ENCODE results near the gene NPPA.

NPPA gene

GRCh38 chr1:11882814-11883538 is 35.4 kb upstream of the NPPA start:
- H4K20me1 ChIP-seq (ENCODE audit: insufficient read depth): no peaks in the 10 kb centered on the region
- no peak overlapping the region for H3K4me3 ChIP-seq (IDR thresholded peaks at IDR 0.05; ENCODE audit: insufficient read depth, low read depth, low read length)
- no peaks in the 10 kb centered on the region for H3K36me3 ChIP-seq (ENCODE audit: insufficient read depth)
- H3K27me3 ChIP-seq (ENCODE audit: insufficient read depth, low read depth): peaks cover 97% of the 10 kb centered on the region
- no peak overlapping the region for H2AFZ ChIP-seq (ENCODE audit: low read depth)
- no peak overlapping the region for H3K4me2 ChIP-seq
- no peaks in the 10 kb centered on the region for H3K79me2 ChIP-seq (ENCODE audit: insufficient read depth, low read depth)
- no peak overlapping the region for H3K9ac ChIP-seq
- TF ChIP-seq, protein P1, sequence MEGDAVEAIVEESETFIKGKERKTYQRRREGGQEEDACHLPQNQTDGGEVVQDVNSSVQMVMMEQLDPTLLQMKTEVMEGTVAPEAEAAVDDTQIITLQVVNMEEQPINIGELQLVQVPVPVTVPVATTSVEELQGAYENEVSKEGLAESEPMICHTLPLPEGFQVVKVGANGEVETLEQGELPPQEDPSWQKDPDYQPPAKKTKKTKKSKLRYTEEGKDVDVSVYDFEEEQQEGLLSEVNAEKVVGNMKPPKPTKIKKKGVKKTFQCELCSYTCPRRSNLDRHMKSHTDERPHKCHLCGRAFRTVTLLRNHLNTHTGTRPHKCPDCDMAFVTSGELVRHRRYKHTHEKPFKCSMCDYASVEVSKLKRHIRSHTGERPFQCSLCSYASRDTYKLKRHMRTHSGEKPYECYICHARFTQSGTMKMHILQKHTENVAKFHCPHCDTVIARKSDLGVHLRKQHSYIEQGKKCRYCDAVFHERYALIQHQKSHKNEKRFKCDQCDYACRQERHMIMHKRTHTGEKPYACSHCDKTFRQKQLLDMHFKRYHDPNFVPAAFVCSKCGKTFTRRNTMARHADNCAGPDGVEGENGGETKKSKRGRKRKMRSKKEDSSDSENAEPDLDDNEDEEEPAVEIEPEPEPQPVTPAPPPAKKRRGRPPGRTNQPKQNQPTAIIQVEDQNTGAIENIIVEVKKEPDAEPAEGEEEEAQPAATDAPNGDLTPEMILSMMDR (conservative IDR thresholded peaks at IDR 0.05; ENCODE audit: low read depth, low read length): no peak
- H3K27ac ChIP-seq: no peak overlapping the region
- H3K4me1 ChIP-seq (ENCODE audit: low read depth, poor library complexity, severe bottlenecking): no peaks in the 10 kb centered on the region

- Histone ChIP-seq H3K4me3 (IDR thresholded peaks at IDR 0.05; ENCODE audit: insufficient read depth, low read depth, low read length) (no peak overlapping the region), H3K9ac (no peak overlapping the region), H3K4me2 (no peak overlapping the region), H3K27me3 (ENCODE audit: insufficient read depth, low read depth) (peaks cover 95% of the 10 kb centered on the region), H3K79me2 (ENCODE audit: insufficient read depth, low read depth) (no peaks in the 10 kb centered on the region), H3K36me3 (ENCODE audit: insufficient read depth) (no peaks in the 10 kb centered on the region), H3K27ac (no peak overlapping the region), H2AFZ (ENCODE audit: low read depth) (no peak overlapping the region), H4K20me1 (ENCODE audit: insufficient read depth) (no peaks in the 10 kb centered on the region), H3K4me1 (ENCODE audit: low read depth, poor library complexity, severe bottlenecking) (no peaks in the 10 kb centered on the region)
- TF ChIP-seq, protein P1 (conservative IDR thresholded peaks at IDR 0.05; ENCODE audit: low read depth, low read length): no peak
These were observed 34.3 kb upstream of the NPPA start for GRCh38 chr1:11881749-11882441.

DNA sequence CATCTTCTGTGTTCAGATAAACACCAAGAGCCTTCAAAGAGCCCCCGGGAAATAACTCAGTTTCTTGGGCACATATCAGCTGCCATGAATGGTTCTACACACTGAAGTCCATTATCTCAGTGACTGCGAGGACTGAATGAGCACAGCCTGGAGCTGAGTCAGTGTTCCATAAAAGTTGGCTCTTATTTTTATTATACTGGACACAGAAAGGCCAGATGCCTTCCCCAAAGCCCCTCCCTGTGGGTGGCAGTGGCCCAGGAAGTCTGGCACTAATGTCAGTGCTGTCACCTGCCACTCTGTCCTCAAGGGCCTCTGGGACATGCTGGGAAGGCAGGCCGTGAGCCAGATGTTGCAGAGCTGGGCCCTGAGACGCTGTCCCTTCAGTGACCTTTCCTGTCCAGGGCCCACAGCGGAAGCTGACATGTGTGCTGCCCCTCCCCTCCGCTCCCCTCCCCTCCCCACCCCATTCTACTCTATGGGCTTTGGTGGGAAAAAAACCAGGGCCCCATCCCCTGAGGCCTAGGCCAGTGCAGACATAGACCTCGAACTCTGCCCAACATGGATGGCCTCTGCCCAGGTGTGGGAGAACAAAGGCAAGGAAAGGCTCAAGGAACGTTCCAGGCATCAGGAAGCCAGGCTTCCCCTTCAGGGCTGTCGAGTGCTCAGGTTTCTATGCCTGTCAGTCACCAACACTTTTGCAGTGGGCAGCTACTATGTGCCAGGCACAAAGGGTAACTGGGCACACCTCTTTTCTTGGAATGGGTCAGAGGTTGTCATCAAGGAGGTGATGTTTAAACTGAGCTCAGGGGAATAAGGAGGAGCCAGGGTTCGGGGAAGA is 33.5 kb upstream of the NPPA start:
- Histone ChIP-seq H3K4me1 (ENCODE audit: low read depth, poor library complexity, severe bottlenecking) (no peaks in the 10 kb centered on the region), H3K9ac (no peak overlapping the region), H3K79me2 (ENCODE audit: insufficient read depth, low read depth) (no peaks in the 10 kb centered on the region), H3K4me3 (IDR thresholded peaks at IDR 0.05; ENCODE audit: insufficient read depth, low read depth, low read length) (no peak overlapping the region), H3K27me3 (ENCODE audit: insufficient read depth, low read depth) (peaks cover 94% of the 10 kb centered on the region), H2AFZ (ENCODE audit: low read depth) (no peak overlapping the region), H4K20me1 (ENCODE audit: insufficient read depth) (no peaks in the 10 kb centered on the region), H3K4me2 (no peak overlapping the region), H3K36me3 (ENCODE audit: insufficient read depth) (no peaks in the 10 kb centered on the region), H3K27ac (no peak overlapping the region)
- TF ChIP-seq, protein P1 (conservative IDR thresholded peaks at IDR 0.05; ENCODE audit: low read depth, low read length): no peak

DNA sequence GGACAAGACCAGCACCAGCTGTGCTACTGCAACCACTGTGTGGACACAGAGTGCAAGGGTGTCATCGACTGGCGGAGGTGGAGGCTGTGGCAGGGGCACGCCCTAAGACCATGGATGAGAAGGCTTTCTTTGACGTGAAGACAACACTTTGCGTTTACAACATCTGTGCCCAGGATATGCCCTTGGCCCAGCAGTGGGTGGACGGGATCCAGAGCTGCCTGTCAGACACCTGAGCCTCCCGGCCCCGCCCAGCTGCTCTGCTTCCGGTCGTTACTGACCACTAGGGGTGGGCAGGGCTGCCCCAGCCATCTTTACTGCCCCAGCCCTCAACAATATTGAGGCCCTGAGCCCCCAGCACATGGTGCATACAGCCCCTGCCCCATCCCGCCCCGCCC is 32.6 kb upstream of the NPPA start:
- H3K4me1 ChIP-seq (ENCODE audit: low read depth, poor library complexity, severe bottlenecking): no peaks in the 10 kb centered on the region

More for the DNA sequence above, 32.6 kb upstream of the NPPA start:
- peaks cover 94% of the 10 kb centered on the region for H3K27me3 ChIP-seq (ENCODE audit: insufficient read depth, low read depth)
- TF ChIP-seq, protein P1 (conservative IDR thresholded peaks at IDR 0.05; ENCODE audit: low read depth, low read length): no peak
- H3K36me3 ChIP-seq (ENCODE audit: insufficient read depth): no peaks in the 10 kb centered on the region
- H3K4me2 ChIP-seq: no peak overlapping the region
- no peak overlapping the region for H3K27ac ChIP-seq
- no peak overlapping the region for H2AFZ ChIP-seq (ENCODE audit: low read depth)
- H3K9ac ChIP-seq: no peak overlapping the region
- H3K79me2 ChIP-seq (ENCODE audit: insufficient read depth, low read depth): no peaks in the 10 kb centered on the region
- H4K20me1 ChIP-seq (ENCODE audit: insufficient read depth): no peaks in the 10 kb centered on the region
- no peak overlapping the region for H3K4me3 ChIP-seq (IDR thresholded peaks at IDR 0.05; ENCODE audit: insufficient read depth, low read depth, low read length)

Data from KMS-11 (cell line).